Testis (tissue), 2 donors: ENCODE data around the gene SRGAP1.

Source experiments
- CTCF ChIP-seq, 3 experiments: fragments of 450-650 bp in 2 of 3; fragments of 200-600 bp in 1 of 3; sonication (generic) in 1 of 3; IDR thresholded peaks; one replicate each; pipeline ENCODE4 v1.5.1; 2016 to 2019; ENCODE audit warnings: antibody characterized with exemption in 3 of 3, mild to moderate bottlenecking in 2 of 3, moderate library complexity in 1 of 3
- POLR2A ChIP-seq: fragments of 450-650 bp; IDR thresholded peaks from one replicate; pipeline ENCODE4 v1.6.1; 2017; ENCODE audit warnings: antibody characterized with exemption, mild to moderate bottlenecking, moderate library complexity

DNA sequence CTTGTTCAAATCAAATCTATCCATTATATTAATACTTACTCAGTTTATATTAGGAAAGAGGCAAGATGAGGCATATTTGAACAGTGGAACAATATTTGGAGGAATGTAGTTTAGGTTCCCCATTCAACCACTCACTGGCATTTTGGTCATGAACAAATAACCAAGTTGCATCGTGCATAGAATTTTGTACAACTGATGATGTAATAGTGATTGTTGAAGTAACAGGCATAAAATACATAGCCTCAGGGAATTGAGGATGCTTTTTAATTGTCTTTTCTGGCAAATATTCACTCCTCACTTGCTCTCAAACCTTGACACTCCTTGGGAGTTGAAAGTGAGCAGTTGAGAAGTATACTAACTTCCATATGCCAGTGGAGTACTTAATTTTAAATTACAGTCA is 175.2 kb downstream of the SRGAP1 start:
- TF ChIP-seq POLR2A, result no peak
- TF ChIP-seq CTCF (IDR thresholded peaks at IDR 0.05), result no peak
